HCT116 (cell line): Measurements from ENCODE around the gene CRELD2. TPM values are rescaled to one million over a fixed set of nuclear protein-coding genes. Genes with fewer than 3 reads are reported as not detected.

Experiments used
- ATAC-seq: fragments of 200-7000 bp; cut with Tn5 transposase; 2 replicates; pipeline ENCODE4 v1.9.1; 2020; ENCODE audit warnings: mild to moderate bottlenecking, moderate library complexity
- BruUV-seq: library from RNA; stranded (reverse); fragments of 400-500 nt; replicated peaks from 2 replicates; lab custom pipeline; 2021; lab: Mats Ljungman, UMichigan
- CTCF ChIA-PET: fragments of 300-600 bp; sonication (Branson Sonifier 250); formaldehyde crosslinking; loops from one replicate; lab custom pipeline; 2021; ENCODE audit warnings: antibody characterized with exemption; lab: Charles Lee
- POLR2A ChIA-PET: fragments of 300-600, 350-600 bp; sonication (Branson Sonifier 250); formaldehyde crosslinking; loops from one replicate; lab custom pipeline; 2021; ENCODE audit warnings: antibody characterized with exemption; lab: Charles Lee
- RAD21 ChIA-PET, 2 experiments: fragments of 300-600 bp; sonication (Branson Sonifier 250); formaldehyde crosslinking; loops; one replicate each; lab custom pipeline; 2023; ENCODE audit warnings: low total read pairs in 2 of 2; ENCODE audit not compliant: uncharacterized antibody in 2 of 2, unreplicated experiment in 2 of 2, low non-redundant PET in 1 of 2; lab: Charles Lee
- DNase-seq: peaks from one replicate; pipeline ENCODE4 v3.0.0-alpha.2; 2010; ENCODE audit warnings: low read depth, low spot score
- H2AFZ ChIP-seq: fragments of 200-600 bp; shearing (Covaris generic), sonication (generic); 2 replicates; pipeline ENCODE4 v1.6.1; 2017; ENCODE audit warnings: low read depth, mixed run types, mixed read lengths, antibody characterized with exemption, low read length; ENCODE audit not compliant: poor library complexity, severe bottlenecking
- H3K27ac ChIP-seq: 2 replicates; pipeline ENCODE4 v1.5.1; 2012; ENCODE audit warnings: low read depth, low read length
- H3K27me3 ChIP-seq: fragments of 200-600 bp; sonication (generic); 2 replicates; pipeline ENCODE4 v1.6.1; 2016; ENCODE audit warnings: mixed run types, low read length, mixed read lengths; ENCODE audit not compliant: insufficient read depth
- H3K36me3 ChIP-seq, 2 experiments: fragments of 200-500 bp in 1 of 2; fragments of 200-600 bp in 1 of 2; sonication (Bioruptor generic) in 1 of 2; sonication (generic) in 1 of 2; 2 replicates each; pipeline versions ENCODE4 v1.5.1 to v1.6.1; 2014 to 2016; ENCODE audit warnings: low read length in 2 of 2, inconsistent platforms in 1 of 2, mixed read lengths in 1 of 2, mixed run types in 1 of 2; ENCODE audit not compliant: insufficient read depth in 2 of 2, control insufficient read depth in 1 of 2
- H3K4me1 ChIP-seq, 2 experiments: fragments of 200-600 bp in 1 of 2; sonication (generic) in 1 of 2; 2 replicates each; pipeline versions ENCODE4 v1.5.1 to v1.6.1; 2012 to 2017; ENCODE audit warnings: low read length in 2 of 2, inconsistent platforms in 1 of 2, mild to moderate bottlenecking in 1 of 2, mixed read lengths in 1 of 2, mixed run types in 1 of 2, moderate library complexity in 1 of 2; ENCODE audit not compliant: insufficient read depth in 2 of 2, control insufficient read depth in 1 of 2
- H3K4me2 ChIP-seq: fragments of 200-600 bp; sonication (generic); 2 replicates; pipeline ENCODE4 v1.6.1; 2017; ENCODE audit warnings: mixed run types, low read length, mixed read lengths
- H3K4me3 ChIP-seq, 2 experiments: fragments of 200-600 bp in 1 of 2; sonication (generic) in 1 of 2; replicated peaks in 1 of 2; 2 replicates each; pipeline ENCODE4 v1.5.1; 2011 to 2016; ENCODE audit warnings: low read length in 2 of 2, control low read depth in 1 of 2, low read depth in 1 of 2, mild to moderate bottlenecking in 1 of 2, mixed read lengths in 1 of 2, mixed run types in 1 of 2
- H3K79me2 ChIP-seq: fragments of 200-600 bp; sonication (generic); 2 replicates; pipeline ENCODE4 v1.6.1; 2017; ENCODE audit warnings: mild to moderate bottlenecking, mixed run types, low read length, moderate library complexity, mixed read lengths; ENCODE audit not compliant: insufficient read depth
- H3K9ac ChIP-seq: fragments of 200-600 bp; sonication (generic); 2 replicates; pipeline ENCODE4 v1.6.1; 2016; ENCODE audit warnings: low read length, mixed read lengths
- H3K9me2 ChIP-seq: fragments of 200-600 bp; sonication (generic), shearing (Covaris generic); 2 replicates; pipeline ENCODE4 v1.6.1; 2017; ENCODE audit warnings: mixed run types, mild to moderate bottlenecking, moderate library complexity; ENCODE audit not compliant: insufficient read depth
- H3K9me3 ChIP-seq, 2 experiments: fragments of 200-500 bp in 1 of 2; fragments of 200-600 bp in 1 of 2; sonication (Bioruptor generic) in 1 of 2; sonication (generic) in 1 of 2; 2 replicates each; pipeline ENCODE4 v1.6.1; 2014 to 2017; ENCODE audit warnings: low read length in 2 of 2, mixed read lengths in 2 of 2, inconsistent platforms in 1 of 2, low read depth in 1 of 2, mild to moderate bottlenecking in 1 of 2, mixed run types in 1 of 2, moderate library complexity in 1 of 2; ENCODE audit not compliant: control insufficient read depth in 1 of 2, insufficient read depth in 1 of 2
- H4K20me1 ChIP-seq: fragments of 200-600 bp; sonication (generic), shearing (Covaris generic); 2 replicates; pipeline ENCODE4 v1.6.1; 2017; ENCODE audit warnings: mixed run types, mild to moderate bottlenecking, moderate library complexity; ENCODE audit not compliant: insufficient read depth
- CBX3 ChIP-seq: IDR thresholded peaks from 2 replicates; pipeline ENCODE4 v1.6.1; 2012; ENCODE audit warnings: low read depth
- CEBPB ChIP-seq: IDR thresholded peaks from 2 replicates; pipeline ENCODE4 v1.6.1; 2012; ENCODE audit warnings: low read depth
- EGR1 ChIP-seq: IDR thresholded peaks from 2 replicates; pipeline ENCODE4 v1.6.1; 2012; ENCODE audit warnings: low read depth
- ELF1 ChIP-seq: IDR thresholded peaks from 2 replicates; pipeline ENCODE4 v1.6.1; 2012; ENCODE audit warnings: low read depth, borderline replicate concordance
- EZH2 ChIP-seq: fragments of 200-600 bp; sonication (generic); IDR thresholded peaks from 2 replicates; pipeline ENCODE4 v1.6.1; 2017; ENCODE audit warnings: antibody characterized with exemption, mixed run types
- JUND ChIP-seq: IDR thresholded peaks from 2 replicates; pipeline ENCODE4 v1.6.1; 2012
- POLR2AphosphoS5 ChIP-seq: IDR thresholded peaks from 2 replicates; pipeline ENCODE4 v1.6.1; 2011; ENCODE audit warnings: mild to moderate bottlenecking, low read depth, low read length, moderate library complexity
- SIN3A ChIP-seq: IDR thresholded peaks from 2 replicates; pipeline ENCODE4 v1.6.1; 2012; ENCODE audit warnings: low read depth
- SRF ChIP-seq: IDR thresholded peaks from 2 replicates; pipeline ENCODE4 v1.6.1; 2012; ENCODE audit warnings: low read depth
- ZFX ChIP-seq: fragments of 450-650 bp; IDR thresholded peaks from 2 replicates; pipeline ENCODE4 v1.6.1; 2017
- intact Hi-C: fragments of 100-400 bp; cut with micrococcal nuclease; formaldehyde crosslinking; loops from 2 replicates; pipeline ENCODE4 v1.10.0; 2022
- total RNA-seq: library from RNA; stranded (reverse); gene quantifications from one replicate; pipeline ENCODE4 v1.2.1, GENCODE V29; 2021; ENCODE audit not compliant: unreplicated experiment
- TF ChIP-seq, protein P1 (sequence below): IDR thresholded peaks from 2 replicates; pipeline ENCODE4 v1.6.1; 2011; ENCODE audit warnings: mild to moderate bottlenecking, low read length, moderate library complexity; ENCODE audit not compliant: insufficient replicate concordance; ENCODE audit errors: extremely low read depth
- TF ChIP-seq, protein P2 (sequence below): IDR thresholded peaks from 2 replicates; pipeline ENCODE4 v1.6.1; 2012
- TF ChIP-seq, protein P3 (sequence below): IDR thresholded peaks from 2 replicates; pipeline ENCODE4 v1.6.1; 2012; ENCODE audit warnings: low read depth

Gene CRELD2
- total RNA-seq, 1 experiment from 2014 or later = 45.8 TPM

DNA sequence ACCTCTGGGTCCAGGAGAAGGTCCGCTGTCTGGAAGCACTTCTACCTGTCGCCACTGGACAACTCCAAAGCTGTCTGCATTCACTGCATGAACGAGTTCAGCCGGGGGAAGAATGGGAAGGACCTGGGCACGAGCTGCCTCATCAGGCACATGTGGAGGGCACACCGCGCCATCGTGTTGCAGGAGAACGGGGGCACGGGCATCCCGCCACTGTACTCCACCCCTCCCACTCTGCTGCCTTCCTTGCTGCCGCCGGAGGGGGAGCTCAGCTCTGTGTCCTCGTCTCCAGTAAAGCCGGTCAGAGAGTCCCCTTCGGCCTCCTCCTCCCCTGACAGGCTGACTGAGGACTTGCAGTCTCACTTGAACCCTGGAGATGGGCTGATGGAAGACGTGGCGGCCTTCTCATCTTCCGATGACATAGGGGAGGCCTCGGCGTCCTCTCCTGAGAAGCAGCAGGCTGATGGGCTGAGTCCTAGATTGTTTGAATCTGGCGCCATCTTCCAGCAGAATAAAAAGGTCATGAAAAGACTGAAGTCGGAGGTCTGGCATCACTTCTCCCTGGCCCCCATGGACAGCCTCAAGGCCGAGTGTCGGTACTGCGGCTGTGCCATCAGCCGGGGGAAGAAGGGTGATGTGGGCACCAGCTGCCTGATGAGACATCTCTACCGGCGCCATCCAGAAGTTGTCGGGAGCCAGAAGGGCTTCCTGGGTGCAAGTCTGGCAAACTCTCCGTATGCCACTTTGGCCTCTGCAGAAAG is 33.8 kb upstream of the CRELD2 start:
- Histone ChIP-seq H3K4me1 (no peaks in the 10 kb centered on the region), H3K9me2 (no peaks in the 10 kb centered on the region), H2AFZ (no peak overlapping the region), H3K27ac (no peak overlapping the region), H3K79me2 (peaks cover 70% of the 10 kb centered on the region), H3K9me3 (peaks cover 0 to 12% of the 10 kb centered on the region in 2 experiments; a peak in 3 of 4 replicates), H3K4me2 (no peak overlapping the region), H3K27me3 (no peaks in the 10 kb centered on the region), H3K4me3 (no peak overlapping the region)
- ATAC-seq = no peak
- CTCF ChIA-PET = no interaction called here
- BruUV-seq = no TSS peak
- TF ChIP-seq POLR2AphosphoS5 = no peak
- TF ChIP-seq CBX3 = no peak
- TF ChIP-seq, protein P1, sequence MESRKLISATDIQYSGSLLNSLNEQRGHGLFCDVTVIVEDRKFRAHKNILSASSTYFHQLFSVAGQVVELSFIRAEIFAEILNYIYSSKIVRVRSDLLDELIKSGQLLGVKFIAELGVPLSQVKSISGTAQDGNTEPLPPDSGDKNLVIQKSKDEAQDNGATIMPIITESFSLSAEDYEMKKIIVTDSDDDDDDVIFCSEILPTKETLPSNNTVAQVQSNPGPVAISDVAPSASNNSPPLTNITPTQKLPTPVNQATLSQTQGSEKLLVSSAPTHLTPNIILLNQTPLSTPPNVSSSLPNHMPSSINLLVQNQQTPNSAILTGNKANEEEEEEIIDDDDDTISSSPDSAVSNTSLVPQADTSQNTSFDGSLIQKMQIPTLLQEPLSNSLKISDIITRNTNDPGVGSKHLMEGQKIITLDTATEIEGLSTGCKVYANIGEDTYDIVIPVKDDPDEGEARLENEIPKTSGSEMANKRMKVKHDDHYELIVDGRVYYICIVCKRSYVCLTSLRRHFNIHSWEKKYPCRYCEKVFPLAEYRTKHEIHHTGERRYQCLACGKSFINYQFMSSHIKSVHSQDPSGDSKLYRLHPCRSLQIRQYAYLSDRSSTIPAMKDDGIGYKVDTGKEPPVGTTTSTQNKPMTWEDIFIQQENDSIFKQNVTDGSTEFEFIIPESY = no peak
- TF ChIP-seq SIN3A = no peak
- TF ChIP-seq SRF = no peak
- TF ChIP-seq CEBPB = no peak
- TF ChIP-seq ZFX = no peak
- no peak for TF ChIP-seq ELF1
- no peak for TF ChIP-seq EGR1
- no peak for TF ChIP-seq EZH2
- TF ChIP-seq, protein P2, sequence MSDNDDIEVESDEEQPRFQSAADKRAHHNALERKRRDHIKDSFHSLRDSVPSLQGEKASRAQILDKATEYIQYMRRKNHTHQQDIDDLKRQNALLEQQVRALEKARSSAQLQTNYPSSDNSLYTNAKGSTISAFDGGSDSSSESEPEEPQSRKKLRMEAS = no peak
- no peak for TF ChIP-seq JUND
- TF ChIP-seq, protein P3, sequence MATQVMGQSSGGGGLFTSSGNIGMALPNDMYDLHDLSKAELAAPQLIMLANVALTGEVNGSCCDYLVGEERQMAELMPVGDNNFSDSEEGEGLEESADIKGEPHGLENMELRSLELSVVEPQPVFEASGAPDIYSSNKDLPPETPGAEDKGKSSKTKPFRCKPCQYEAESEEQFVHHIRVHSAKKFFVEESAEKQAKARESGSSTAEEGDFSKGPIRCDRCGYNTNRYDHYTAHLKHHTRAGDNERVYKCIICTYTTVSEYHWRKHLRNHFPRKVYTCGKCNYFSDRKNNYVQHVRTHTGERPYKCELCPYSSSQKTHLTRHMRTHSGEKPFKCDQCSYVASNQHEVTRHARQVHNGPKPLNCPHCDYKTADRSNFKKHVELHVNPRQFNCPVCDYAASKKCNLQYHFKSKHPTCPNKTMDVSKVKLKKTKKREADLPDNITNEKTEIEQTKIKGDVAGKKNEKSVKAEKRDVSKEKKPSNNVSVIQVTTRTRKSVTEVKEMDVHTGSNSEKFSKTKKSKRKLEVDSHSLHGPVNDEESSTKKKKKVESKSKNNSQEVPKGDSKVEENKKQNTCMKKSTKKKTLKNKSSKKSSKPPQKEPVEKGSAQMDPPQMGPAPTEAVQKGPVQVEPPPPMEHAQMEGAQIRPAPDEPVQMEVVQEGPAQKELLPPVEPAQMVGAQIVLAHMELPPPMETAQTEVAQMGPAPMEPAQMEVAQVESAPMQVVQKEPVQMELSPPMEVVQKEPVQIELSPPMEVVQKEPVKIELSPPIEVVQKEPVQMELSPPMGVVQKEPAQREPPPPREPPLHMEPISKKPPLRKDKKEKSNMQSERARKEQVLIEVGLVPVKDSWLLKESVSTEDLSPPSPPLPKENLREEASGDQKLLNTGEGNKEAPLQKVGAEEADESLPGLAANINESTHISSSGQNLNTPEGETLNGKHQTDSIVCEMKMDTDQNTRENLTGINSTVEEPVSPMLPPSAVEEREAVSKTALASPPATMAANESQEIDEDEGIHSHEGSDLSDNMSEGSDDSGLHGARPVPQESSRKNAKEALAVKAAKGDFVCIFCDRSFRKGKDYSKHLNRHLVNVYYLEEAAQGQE = no peak
- TF ChIP-seq, all 23 proteins: peak for 0
- no peaks in the 10 kb centered on the region for H4K20me1 ChIP-seq
- H3K9ac ChIP-seq = no peak overlapping the region
- DNase-seq = no peak
- H3K36me3 ChIP-seq = peaks cover 18 to 53% of the 10 kb centered on the region in 2 experiments
- RAD21 ChIA-PET = no interaction called here
- intact Hi-C loops = no loop called here
- POLR2A ChIA-PET = no interaction called here
